Skin epidermis (tissue), 12 donors: ENCODE results near the gene OR2A5.
"Not testable (repeated sequence)": the region's sequence is repeated elsewhere in the genome, so short reads cannot be mapped to it uniquely, and the experiment has no call there.

Experiments used
- H3K27ac ChIP-seq, 21 experiments: fragments of 200-600 bp; sonication (generic) in 11 of 21; one replicate each; pipeline ENCODE4 v1.5.0; 2020; ENCODE audit warnings: mild to moderate bottlenecking in 3 of 21, inconsistent platforms in 2 of 21, moderate library complexity in 2 of 21
- H3K4me3 ChIP-seq, 7 experiments: fragments of 200-600 bp; sonication (generic) in 2 of 7; one replicate each; pipeline ENCODE4 v1.5.0; 2020; ENCODE audit warnings: inconsistent platforms in 2 of 7, mild to moderate bottlenecking in 2 of 7, moderate library complexity in 1 of 7

Gene OR2A5

GRCh38 chr7:144048648-144049047, at the start of gene OR2A5:
Gene OR2A5 (plus strand): TSS chr7:144048948. CDS start chr7:144050402, 1,454 bp downstream.
- H3K27ac ChIP-seq = no peak within 1 kb of the TSS
- no peak within 1 kb of the TSS for H3K4me3 ChIP-seq

- Histone ChIP-seq H3K27ac (no peak within 1 kb of the TSS), H3K4me3 (no peak within 1 kb of the TSS)
These were observed 48.7 kb upstream of the OR2A5 start, which contains the start of gene OR6B1 for GRCh38 chr7:144000020-144000419. Gene OR6B1 (plus strand): TSS chr7:144000320. CDS start chr7:144003997, 3,677 bp downstream.

GRCh38 chr7:144001543-144001942, 47.2 kb upstream of the OR2A5 start:
- Histone ChIP-seq H3K27ac (no peak overlapping the region), H3K4me3 (no peak overlapping the region)

GRCh38 chr7:144004703-144005102, 44.0 kb upstream of the OR2A5 start:
- Histone ChIP-seq H3K4me3 (no peak overlapping the region), H3K27ac (no peak overlapping the region)

- Histone ChIP-seq H3K4me3 (no peak overlapping the region), H3K27ac (no peak overlapping the region)
These were observed 42.6 kb upstream of the OR2A5 start for GRCh38 chr7:144006029-144006691.

GRCh38 chr7:144006692-144007042, 42.1 kb upstream of the OR2A5 start:
- Histone ChIP-seq H3K4me3 (no peak overlapping the region), H3K27ac (no peak overlapping the region)

GRCh38 chr7:144009361-144009760, 39.4 kb upstream of the OR2A5 start:
- H3K27ac ChIP-seq = no peak overlapping the region
- H3K4me3 ChIP-seq = no peak overlapping the region

- H3K27ac ChIP-seq, H3K4me3 ChIP-seq: not testable (repeated sequence)
These were observed 38.7 kb upstream of the OR2A5 start for GRCh38 chr7:144010061-144010460.

- H3K4me3 ChIP-seq, H3K27ac ChIP-seq: not testable (repeated sequence)
These were observed 37.9 kb upstream of the OR2A5 start for GRCh38 chr7:144010821-144011220.

- Histone ChIP-seq H3K27ac (no peak overlapping the region), H3K4me3 (no peak overlapping the region)
These were observed 37.1 kb upstream of the OR2A5 start for GRCh38 chr7:144011458-144012230.

- no peak overlapping the region for H3K27ac ChIP-seq
- H3K4me3 ChIP-seq = no peak overlapping the region
These were observed 30.7 kb upstream of the OR2A5 start for GRCh38 chr7:144018065-144018464.

- H3K4me3 ChIP-seq = no peak overlapping the region
- no peak overlapping the region for H3K27ac ChIP-seq
These were observed 29.3 kb upstream of the OR2A5 start for GRCh38 chr7:144019457-144019856.

GRCh38 chr7:144020340-144020739, 28.4 kb upstream of the OR2A5 start:
- H3K4me3 ChIP-seq = no peak overlapping the region
- H3K27ac ChIP-seq = no peak overlapping the region

- Histone ChIP-seq H3K4me3 (no peak overlapping the region), H3K27ac (no peak overlapping the region)
These were observed 26.6 kb upstream of the OR2A5 start for GRCh38 chr7:144022169-144022568.

GRCh38 chr7:144023171-144023827, 25.4 kb upstream of the OR2A5 start:
- H3K4me3 ChIP-seq = no peak overlapping the region
- H3K27ac ChIP-seq = no peak overlapping the region

- no peak overlapping the region for H3K4me3 ChIP-seq
These were observed 24.5 kb upstream of the OR2A5 start for GRCh38 chr7:144024213-144024612.

GRCh38 chr7:144026203-144026883, 22.4 kb upstream of the OR2A5 start:
- Histone ChIP-seq H3K4me3 (no peak overlapping the region), H3K27ac (no peak overlapping the region)

More at GRCh38 chr7:144024213-144024612, 24.5 kb upstream of the OR2A5 start:
- H3K27ac ChIP-seq = no peak overlapping the region

GRCh38 chr7:144027070-144027469, 21.7 kb upstream of the OR2A5 start:
- Histone ChIP-seq H3K4me3 (no peak overlapping the region), H3K27ac (no peak overlapping the region)

GRCh38 chr7:144027974-144028373, 20.8 kb upstream of the OR2A5 start:
- Histone ChIP-seq H3K27ac (no peak overlapping the region), H3K4me3 (no peak overlapping the region)

- Histone ChIP-seq H3K4me3 (no peak overlapping the region), H3K27ac (no peak overlapping the region)
These were observed 20.2 kb upstream of the OR2A5 start for GRCh38 chr7:144028547-144028946.
